DOHH2 (cell line): ENCODE data around the gene MICAL2.
A peak's percentile ranks its signal among the peaks of the same experiment; 100 is the strongest.

ENCODE experiments used
- EZH2phosphoT487 ChIP-seq: fragments of 200-600 bp; sonication (generic); IDR thresholded peaks from 2 replicates; pipeline ENCODE4 v1.6.1; 2017; ENCODE audit warnings: borderline replicate concordance, mild to moderate bottlenecking, antibody characterized with exemption, low read length, moderate library complexity, mixed read lengths
- TF ChIP-seq, protein P1 (sequence below): fragments of 200-600 bp; sonication (generic); IDR thresholded peaks from one replicate; pipeline ENCODE4 v1.5.1; 2014; ENCODE audit warnings: antibody characterized with exemption, mild to moderate bottlenecking, low read depth, low read length; ENCODE audit not compliant: poor library complexity, severe bottlenecking

DNA sequence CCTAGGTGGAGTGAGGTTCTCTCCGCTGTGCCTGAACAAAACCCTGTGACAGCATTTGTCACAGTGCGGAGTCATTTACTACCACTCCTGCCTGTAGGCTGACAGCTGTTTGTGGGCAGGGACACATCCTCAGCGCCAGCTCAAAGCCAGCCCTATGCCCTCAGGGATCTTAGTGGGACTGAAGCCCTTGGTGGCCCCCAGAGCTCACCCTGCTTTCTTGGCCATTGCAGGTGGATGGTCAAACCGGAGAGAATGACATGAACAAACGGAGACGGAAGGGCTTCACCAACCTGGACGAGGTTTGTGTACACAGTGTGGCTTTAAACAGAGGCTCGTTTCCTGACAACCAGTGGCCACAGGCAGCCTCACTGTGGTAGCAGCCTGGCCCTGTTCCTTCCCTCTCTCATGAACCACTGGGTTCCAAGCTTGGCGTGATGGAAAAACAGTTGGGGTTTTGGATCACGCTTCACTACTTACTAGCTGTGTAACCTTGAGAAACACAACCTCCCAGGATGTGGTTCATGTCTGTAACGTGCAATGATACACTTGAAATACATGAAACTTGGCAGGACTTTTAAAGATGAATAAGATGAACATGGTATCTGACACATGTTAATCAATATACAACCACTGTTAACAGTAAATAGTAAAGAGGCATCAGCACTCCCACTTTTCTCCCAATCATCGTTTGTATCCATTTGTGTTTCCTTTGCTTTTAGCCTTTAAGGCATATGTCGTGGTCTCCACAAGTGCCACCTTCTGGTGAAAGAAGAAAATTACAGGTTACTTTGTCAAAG lies 125.8 kb downstream of the MICAL2 start:
- TF ChIP-seq, protein P1, sequence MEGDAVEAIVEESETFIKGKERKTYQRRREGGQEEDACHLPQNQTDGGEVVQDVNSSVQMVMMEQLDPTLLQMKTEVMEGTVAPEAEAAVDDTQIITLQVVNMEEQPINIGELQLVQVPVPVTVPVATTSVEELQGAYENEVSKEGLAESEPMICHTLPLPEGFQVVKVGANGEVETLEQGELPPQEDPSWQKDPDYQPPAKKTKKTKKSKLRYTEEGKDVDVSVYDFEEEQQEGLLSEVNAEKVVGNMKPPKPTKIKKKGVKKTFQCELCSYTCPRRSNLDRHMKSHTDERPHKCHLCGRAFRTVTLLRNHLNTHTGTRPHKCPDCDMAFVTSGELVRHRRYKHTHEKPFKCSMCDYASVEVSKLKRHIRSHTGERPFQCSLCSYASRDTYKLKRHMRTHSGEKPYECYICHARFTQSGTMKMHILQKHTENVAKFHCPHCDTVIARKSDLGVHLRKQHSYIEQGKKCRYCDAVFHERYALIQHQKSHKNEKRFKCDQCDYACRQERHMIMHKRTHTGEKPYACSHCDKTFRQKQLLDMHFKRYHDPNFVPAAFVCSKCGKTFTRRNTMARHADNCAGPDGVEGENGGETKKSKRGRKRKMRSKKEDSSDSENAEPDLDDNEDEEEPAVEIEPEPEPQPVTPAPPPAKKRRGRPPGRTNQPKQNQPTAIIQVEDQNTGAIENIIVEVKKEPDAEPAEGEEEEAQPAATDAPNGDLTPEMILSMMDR: peak; percentile 66
- TF ChIP-seq EZH2phosphoT487: no peak
